Stimulated activated CD4-positive, alpha-beta T cell treated with anti-CD3 and anti-CD28 coated beads, Interleukin-12 subunit alpha, Interleukin-12 subunit beta, amount 100 ng/mL, for 4 hours (primary cell): ENCODE results near the gene PRR14.
A peak's percentile ranks its signal among the peaks of the same experiment; 100 is the strongest.
"Not testable (repeated sequence)": the region's sequence is repeated elsewhere in the genome, so short reads cannot be mapped to it uniquely, and the experiment has no call there.

Experiments used
- DNase-seq: peaks from one replicate; pipeline ENCODE4 v3.0.0-alpha.2; 2020

The PRR14 gene

DNA sequence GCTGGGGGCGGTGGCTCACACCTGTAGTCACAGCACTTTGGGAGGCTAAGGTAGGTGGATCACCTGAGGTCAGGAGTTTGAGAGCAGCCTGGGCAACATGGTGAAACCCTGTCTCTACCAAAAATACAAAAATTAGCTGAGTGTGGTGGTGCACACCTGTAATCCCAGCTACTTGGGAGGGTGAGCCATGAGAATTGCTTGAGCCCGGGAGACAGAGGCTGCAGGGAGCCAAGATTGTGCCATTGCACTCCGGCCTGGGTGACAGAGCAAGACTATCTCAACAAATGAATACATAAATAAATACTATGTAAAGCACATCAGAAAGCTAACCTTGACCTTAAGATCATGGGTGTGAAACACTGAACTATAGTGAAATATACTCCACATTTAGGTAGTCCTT lies 45.9 kb downstream of the PRR14 start:
- not testable (repeated sequence) for DNase-seq

GRCh38 chr16:30697264-30698138 lies 46.7 kb downstream of the PRR14 start:
- DNase-seq, result no peak

GRCh38 chr16:30698139-30698815 lies 47.5 kb downstream of the PRR14 start:
- DNase-seq, result peak; percentile 98

DNA sequence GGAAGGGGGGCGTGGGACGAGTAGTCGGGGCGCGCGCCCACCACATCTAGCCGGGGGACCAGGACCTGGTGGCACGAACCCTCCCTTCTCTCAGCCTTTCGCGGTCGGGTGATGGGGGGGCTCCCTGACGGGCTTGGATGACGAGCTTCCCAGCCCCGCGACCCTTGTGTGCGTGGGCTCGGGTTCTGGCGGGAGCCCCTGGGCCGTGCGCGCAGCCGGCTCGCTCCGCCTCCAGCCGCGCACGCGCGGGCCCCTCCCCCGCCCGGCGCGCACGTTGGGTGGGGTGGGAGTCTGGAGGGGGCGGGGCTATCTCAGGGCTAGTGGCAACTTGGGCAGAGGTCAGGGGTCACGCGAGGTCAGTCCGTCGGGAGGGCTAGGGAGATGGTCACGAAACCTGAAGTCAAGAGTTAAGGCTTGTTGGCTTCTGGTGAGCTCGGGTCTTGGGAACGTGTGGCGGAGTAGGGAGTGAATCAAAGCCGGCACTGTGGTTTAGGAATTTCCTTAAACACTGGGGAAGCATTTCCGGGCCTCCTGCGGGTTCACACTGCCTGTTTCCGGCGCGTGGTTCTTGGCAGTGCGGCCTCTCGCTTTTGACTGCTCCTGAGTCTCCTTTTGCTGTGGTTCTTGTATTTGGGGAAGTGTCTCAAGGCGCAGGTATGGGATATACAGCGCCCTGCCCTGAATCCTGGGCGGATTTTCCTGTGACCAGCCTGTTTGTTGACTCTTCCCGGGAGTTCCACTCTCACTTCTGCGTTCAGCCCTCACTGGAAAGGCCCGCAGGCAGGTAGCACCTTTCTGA lies 48.3 kb downstream of the PRR14 start, which contains the start of gene SRCAP:
TSS of gene SRCAP (plus strand) at position 356 of the 799 bp plus-strand sequence. CDS start 1,654 bp downstream, outside the sequence.
- peak; percentile 86 for DNase-seq

DNA sequence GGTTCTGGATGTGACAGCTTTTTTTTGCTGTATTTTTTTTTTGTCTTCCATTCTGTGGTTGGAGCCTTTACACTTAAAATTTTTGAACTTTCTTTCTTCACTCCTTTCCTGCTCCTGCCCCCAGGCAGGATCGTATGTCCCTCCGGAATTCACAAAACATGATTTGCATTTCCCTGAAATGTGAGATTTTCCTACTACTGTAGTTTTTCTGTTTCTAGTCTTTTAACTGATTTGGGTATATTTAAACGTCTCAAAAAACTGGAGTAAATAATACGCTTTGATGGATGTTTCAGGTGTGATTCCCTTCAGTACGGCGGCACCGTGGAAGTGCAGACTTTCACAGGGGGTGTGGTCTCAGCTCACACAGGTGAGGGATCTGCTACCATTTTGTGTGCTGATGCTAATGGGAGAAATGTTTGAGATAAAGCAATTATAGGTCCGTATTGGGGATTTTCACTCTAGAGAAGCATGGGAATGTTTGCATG lies 48.9 kb downstream of the PRR14 start:
- no peak for DNase-seq

- DNase-seq, result no peak
These were observed 49.7 kb downstream of the PRR14 start for GRCh38 chr16:30700491-30700890.

DNA sequence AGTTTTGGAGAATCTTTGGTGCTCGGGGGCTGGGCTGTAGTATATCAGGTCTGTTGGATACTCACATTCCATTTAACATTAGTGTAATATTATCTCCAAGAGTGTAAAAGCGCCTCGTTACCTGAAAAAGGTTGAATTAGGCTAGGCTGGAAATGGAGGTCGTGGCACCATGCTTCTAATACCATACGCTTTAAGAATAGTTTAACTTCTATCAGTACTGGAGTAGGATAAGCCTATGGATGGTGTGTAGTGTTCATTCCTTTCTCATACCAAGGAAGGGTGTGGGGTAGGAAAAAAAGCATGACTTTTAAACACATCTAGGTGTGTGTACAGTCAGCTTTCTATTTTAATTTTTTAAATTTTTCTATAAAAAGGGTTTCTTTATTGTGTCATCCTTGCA lies 50.2 kb downstream of the PRR14 start:
- no peak for DNase-seq

GRCh38 chr16:30703071-30703470 lies 52.3 kb downstream of the PRR14 start:
- not testable (repeated sequence) for DNase-seq

DNA sequence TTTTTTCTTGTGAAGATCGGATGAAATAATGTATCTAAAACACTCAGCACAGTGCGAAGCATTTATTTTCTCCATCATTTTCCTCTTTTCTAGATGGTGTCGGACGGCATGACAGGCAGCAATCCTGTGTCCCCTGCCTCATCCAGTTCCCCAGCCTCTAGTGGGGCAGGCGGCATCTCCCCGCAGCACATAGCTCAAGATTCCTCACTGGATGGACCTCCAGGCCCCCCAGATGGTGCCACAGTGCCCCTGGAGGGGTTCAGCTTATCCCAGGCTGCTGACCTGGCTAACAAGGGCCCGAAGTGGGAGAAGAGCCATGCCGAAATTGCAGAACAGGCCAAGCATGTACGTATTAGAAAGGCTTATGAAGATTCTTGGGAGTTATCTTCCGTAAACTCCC lies 53.2 kb downstream of the PRR14 start:
- DNase-seq, result no peak
